NCI-H2227 (cell line): Measurements from ENCODE around the gene PLEKHD1.
A peak's percentile ranks its signal among the peaks of the same experiment; 100 is the strongest.
"Not testable (repeated sequence)": the region's sequence is repeated elsewhere in the genome, so short reads cannot be mapped to it uniquely, and the experiment has no call there.

Source experiments
- DNase-seq: peaks from one replicate; lab custom pipeline; 2025; ENCODE audit not compliant: unreplicated experiment; lab: John Stamatoyannopoulos, UW

Gene PLEKHD1

DNA sequence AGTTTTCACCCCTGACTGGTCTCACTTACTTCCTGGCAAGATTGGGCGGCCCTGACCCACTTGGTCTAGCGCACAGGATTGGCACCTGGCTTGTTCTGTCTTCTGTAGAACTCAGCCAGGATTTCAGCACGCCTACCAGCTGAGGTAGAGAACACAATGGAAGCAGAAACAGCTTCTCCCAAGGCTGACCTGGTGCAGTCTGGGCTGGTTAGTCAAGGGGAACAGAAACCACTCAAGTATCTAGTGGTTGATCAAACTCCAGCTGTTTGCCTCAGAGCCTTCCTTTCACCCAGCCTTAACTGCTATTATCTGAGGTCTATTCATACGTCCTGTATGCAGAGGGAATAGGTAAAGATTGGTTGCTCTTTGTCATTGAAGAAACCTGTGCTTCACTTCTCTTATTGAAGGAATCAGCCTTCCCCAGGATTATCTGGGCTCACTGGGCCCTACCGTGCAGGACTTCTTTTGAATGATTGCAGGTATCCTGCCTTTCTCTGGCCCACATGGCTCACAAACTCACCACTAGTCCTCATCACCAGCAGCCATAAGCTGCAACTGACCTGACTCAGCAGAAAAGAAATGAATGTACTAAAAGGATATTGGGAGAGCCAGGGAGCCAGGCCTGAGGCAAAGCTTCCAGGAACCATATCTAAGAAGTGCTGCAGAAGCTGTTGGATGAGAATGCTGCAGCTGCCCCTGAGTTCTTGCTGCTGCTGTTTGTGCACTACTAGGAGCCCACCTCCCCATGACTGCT lies 2.5 kb upstream of the PLEKHD1 start:
- DNase-seq: no peak

DNA sequence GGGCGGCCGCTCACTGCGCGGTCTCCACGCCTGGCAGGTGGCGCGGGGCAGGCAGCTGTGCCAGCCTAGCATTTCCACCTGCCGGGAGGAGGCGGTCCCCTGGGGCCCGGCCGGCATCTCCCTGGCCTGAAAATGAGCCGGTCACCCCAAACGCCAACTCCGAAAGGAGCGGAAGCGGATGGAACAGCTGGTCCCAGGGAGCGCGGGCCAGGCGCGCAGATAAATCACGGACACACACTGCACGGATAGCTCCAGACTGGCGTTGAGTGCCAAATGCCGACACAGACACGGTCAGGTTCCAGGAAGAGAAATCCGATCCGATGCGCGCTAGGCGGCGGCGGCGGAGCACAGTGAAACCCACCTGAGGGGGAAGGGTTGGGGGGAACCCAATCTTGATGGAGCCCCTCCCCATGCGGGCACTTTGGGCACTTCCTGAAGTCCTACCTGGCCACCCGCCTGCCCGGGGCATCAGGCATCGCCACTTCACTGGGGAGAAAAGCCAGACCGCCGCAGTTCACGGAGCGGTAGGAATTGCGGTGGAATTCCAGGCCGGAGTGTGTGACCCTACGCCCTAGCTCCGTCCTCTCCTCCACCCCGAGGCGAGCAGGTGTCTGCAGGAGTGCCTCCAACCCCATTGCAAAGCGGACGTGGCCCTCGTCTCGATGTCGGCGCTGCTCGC lies 624 bp upstream of the PLEKHD1 start:
- peak; percentile 27 for DNase-seq

DNA sequence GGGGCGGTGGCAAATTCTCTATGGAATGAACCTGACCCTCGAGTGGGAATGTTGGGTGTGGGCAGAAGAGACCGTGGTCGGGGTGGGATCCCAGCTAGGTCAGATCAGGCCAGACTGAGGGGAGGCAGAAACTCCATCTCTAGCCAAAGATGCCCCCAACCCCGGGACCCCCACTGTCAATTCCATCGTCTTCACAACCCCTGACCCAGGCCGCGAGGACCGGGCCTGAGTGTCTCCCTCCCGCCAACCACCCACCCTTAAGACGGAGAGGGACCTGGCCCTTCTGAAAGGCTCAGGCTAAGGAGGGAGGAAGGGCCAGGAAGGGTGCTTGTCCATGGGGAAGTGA lies 760 bp downstream of the PLEKHD1 start:
- DNase-seq: no peak

DNA sequence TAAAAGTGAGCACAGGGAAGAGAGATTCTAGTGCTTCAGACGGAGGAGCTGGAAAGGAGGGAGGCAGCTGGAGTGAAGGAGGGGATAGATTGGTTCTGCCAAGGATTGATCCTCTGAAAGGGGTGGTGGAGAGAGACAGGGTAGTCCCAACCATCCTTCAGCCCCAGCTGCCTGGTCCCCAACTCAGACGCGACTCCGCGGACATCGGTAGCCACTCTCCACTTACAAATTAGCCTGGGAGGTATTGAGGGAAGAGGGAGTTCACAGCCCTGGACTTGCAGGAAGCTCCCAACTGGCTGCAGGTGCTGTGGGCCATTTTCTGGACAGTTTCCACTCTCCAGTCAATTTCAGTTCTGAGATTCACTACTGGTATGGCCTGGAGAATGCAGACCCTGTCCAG lies 1.2 kb downstream of the PLEKHD1 start:
- no peak for DNase-seq

DNA sequence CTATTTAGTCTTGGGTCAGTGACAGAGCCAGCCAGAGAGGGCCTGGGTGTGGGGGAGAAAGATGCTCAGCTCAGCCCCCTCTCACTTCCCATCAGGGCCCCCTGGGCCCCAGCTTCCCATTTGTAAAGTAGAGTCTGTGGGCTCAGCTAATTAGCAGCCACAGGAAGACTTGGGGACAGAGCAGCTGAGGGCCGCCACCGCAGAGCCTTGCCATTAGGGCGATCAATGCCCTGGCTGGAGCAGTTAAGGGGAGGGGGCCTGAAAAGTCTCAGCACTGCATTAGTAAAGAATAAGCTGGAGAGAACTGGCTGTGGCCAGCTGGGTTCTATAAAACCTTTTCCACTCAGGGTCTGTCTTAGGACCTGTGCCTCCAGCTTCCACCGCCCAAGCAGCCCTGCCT lies 2.7 kb downstream of the PLEKHD1 start:
- DNase-seq: no peak

DNA sequence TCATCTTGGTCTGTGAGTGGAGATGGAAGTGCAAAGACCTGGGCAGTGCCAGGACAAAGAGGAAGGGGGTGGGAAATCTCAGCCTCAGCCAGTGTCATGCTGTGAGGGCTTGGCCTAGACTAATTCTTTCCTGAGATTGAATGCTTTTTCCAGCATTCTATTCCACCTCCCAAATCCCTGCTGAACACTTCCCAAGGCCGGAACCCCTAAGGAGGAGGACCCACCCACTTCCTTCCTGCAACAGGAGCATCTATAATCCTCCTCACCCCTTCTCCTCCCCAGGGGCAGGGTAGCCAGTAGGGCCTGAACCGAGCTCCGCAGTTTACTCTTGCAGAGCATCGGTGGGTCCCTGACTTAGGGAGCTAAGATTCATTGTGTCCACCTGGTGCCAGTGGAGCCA lies 3.2 kb downstream of the PLEKHD1 start:
- DNase-seq: no peak

DNA sequence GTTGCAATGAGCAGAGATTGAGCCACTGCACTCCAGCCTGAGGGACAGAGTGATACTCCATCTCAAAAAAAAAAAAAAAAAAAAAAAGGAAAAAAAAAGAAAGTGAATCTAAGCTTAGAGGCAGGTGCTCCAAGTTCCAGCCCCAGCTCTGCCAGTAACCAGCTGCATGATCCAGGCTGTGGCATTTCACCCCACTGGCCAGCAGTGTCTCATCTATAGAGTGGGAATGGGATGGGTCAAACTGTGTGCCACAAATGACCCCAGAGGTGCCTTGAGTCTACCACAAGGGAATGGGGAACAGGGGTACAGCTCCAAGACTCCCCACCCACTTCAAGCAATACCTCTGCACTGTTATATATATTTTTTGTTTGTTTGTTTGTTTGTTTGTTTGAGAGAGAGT lies 5.0 kb downstream of the PLEKHD1 start:
- DNase-seq: no peak

DNA sequence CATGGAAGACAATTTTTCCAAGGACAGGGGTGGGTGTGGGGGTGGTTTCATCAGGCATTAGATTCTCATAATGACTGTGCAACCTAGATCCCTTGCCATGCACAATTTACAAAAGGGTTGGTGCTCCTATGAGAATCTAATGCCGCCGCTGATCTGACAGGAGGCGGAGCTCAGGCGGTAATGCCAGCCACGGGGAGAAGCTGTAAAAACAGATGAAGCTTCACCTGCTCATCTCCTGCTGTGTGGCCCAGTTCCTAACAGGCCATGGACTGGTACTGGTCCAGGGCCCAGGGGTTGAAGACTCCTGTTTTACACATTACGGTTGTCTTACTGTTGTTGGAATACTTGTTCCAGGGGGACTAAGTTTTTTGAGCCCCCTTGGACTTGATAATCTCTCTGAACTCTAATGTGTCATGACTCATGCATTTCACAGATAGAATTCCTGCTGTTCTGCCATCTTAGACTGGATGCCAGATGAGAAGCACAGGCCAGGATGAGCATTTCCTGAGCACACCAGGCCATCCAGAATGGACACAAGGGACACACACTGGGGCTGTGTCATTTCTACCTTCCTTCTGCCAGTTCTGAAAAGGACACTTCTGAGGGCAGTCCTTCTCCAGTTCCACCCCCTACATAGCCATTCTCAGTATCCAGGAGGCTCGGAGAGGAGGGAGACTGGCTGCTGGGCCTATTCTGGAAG lies 5.8 kb downstream of the PLEKHD1 start:
- DNase-seq: no peak

DNA sequence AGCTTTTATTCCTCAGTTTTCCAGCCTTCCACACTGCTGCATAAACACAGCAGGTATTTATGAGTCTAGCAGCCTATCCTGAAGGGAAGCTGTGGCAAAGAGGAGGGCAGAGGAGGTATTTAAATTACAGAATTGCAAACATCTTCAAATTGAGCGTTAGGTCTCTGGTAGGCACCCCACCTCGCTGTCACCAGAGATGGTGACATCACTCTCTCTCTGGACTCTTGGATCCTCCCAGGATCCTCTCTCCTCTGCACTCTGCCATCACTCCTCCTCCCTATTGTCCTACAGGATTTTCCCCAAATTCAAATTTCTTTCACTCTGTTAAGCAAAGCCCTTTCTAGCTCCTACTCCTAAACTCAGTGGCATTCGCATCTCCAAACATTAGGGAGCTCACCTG lies 6.7 kb downstream of the PLEKHD1 start:
- no peak for DNase-seq

DNA sequence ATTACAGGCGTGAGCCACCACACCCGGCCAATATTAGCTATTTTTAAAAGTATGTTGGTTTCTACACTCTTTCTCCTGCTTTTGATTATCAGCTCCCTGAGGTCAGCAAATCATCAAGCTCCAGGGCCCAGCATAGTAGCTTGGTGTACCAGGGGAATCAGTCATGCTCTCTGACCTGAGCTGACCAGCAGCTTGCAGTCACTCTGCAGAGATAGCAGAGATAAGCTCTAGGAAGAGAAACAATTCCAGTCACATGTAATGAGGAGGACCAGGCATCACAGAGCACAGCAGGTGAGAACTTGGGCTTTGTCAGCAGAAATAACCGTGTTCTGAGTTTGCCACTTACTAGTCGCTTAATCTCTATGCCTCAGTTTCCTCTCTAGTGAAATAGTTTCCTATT lies 8.5 kb downstream of the PLEKHD1 start:
- no peak for DNase-seq

DNA sequence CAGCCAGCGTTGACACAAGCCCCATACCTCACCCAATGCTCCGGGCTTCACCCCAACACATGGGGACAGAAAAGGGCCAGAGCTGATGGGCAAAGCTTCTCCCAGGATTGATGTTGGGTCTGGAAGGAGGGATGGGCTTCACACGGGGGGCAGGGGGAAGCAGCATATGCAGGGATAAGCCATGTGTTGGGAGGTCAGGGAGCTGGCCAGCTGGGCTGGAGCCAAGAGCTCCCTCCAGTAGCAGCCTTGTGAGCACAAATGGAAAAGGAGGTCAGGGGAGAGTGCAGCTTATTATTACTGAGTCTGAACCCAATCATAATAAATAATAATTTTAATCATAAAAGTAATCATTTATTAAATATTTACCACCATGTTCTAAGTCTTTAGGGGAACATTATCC lies 9.3 kb downstream of the PLEKHD1 start:
- DNase-seq: no peak

DNA sequence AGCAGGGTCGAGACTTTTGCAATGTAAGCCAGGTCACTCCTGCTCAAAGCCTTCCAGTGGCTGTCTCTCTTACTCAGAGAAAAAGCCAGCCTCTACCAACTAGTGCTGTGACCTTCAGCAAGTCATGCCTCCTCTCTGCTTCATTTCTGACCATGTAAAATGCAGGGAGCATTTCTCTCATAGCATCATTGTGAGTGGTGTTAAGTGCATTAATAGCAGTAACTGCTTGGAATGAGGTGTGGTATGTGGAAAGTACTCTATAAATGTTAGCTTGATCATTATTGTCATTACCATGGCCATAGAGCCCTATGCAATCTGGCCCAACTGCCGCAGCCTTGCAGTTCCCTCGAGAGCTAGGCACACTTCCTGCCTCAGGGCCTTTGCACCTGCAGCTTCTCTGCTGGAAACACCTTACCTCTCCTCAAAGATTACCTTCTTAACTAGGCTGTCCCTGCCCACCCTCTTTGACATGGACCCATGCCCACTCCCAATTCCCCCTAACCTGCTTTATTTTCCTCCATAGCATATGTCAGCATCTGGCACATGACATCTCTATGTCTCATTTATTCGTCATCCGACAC lies 10.9 kb downstream of the PLEKHD1 start:
- DNase-seq: no peak

DNA sequence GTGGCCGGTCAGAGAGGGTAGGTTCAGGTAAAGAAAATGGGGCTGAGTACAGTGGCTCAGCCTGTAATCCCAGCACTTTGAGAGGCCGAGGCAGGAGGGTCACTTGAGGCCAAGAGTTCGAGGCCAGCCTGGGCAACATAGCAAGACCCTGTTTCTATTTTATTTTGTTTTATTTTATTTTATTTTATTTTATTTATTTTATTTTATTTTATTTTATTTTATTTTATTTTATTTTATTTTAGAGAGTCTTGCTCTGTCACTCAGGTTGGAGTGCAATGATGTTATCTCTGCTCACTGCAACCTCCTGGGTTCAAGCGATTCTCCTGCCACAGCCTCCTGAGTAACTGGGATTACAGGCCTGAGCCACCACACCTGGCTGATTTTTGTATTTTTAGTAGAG lies 13.3 kb downstream of the PLEKHD1 start:
- DNase-seq: not testable (repeated sequence)

DNA sequence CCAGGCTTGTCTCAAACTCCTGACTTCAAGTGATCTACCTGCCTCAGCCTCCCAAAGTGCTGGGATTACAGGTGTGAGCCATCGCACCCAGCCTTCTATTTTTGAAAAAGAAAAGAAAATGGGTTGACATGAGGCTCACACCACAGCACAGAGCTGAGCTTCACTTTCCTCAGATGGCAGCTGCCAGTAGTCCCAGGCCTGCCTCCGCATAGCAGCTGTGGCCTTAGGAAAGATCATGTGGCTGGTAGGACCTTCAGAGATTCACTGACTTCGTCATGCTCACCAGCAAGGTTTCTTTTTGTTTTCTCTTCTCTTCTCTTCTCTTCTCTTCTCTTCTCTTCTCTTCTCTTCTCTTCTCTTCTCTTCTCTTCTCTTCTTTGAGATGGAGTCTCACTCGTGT lies 13.8 kb downstream of the PLEKHD1 start:
- not testable (repeated sequence) for DNase-seq

DNA sequence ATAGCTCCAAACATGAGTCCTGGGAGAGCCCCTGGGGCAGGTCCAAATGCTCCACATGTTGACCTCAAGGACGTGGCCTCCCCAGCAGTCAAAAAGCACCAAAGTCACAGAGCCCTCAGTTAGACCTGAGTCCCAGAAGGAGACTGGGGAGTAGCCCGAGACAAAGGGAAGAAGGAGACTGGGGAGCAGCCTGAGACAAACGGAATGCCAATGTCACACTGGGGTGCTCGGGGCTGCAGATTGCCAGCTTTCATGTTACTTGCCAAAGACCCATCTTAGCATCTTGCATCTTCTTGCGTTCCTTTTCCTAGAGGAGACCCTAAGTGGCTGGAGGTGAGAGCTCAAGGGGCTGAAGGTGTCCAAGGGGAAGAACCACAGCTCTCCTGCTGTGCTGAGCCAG lies 14.9 kb downstream of the PLEKHD1 start:
- no peak for DNase-seq

DNA sequence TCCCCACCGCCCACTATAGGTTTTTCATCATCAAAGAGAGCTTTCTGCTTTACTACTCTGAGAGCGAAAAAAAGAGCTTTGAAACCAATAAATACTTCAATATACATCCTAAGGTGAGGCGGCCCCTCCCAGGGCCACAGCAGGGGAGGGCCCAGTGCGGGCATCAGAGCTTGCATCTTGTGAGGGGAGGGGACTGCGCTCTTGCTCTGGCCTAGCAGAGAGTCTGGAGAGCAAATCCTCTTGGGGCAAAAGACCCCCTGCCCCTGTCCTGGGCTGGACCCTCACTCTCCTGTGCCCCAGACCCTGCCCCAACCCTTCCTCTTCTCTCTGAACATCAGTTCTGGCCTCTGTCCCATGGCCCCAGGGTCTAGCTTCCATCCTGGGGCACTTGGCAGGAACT lies 15.6 kb downstream of the PLEKHD1 start:
- no peak for DNase-seq

DNA sequence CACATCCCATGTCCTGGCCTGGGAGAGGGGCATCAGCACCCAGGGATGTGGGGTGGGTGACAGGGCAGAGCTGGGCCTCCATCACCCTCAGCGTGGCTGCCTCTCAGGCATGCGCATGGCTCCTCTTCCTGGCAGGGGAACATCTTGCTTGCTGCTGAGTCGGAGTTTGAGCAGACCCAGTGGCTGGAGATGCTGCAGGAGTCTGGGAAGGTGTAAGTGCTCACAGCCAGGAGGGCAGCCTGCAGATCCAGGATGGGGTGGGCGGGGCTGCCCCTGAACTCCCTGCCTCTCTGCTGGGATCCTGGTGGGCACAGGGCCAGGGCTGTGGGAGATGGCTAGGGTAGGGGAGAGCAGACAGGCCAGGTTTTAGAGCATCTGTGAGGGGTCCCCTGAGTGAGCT lies 16.2 kb downstream of the PLEKHD1 start:
- no peak for DNase-seq

DNA sequence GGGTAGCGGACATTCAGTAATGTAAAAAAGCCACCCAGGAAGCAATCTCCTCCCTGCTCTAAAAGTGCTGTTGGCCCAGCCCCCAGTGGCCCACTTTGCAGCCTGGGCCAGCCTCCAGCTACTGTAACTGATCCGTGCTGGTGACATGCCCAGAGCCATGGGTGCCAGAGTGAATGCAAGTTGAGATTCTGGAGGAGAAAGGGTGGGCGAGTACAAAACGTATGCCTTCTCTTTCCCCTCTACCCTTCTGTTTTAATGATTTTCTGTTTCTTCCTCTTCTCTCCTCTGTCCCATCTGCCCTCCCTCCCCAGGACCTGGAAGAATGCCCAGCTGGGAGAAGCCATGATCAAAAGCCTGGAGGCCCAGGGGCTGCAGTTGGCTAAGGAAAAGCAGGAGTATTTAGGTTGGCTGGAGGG lies 16.9 kb downstream of the PLEKHD1 start:
- no peak for DNase-seq

DNA sequence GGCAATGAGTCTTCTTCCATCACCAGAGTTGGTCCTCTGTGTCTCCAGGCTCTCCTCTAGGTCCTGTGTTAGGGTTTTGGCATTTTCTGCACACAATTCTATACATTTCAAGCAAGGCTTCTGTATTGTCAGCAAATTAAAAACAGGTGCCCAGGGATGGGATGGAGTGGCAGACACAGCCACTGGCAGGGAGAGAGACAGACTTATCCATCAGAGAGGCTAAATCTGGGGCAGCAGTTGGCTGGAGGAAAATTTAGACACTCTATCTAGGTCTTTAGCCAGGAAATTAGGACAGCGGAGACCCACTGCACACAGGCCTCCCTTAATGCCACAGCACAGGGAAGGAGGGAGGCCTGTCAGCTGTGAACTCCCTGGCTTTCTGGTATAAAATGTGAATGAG lies 20.2 kb downstream of the PLEKHD1 start:
- DNase-seq: no peak

DNA sequence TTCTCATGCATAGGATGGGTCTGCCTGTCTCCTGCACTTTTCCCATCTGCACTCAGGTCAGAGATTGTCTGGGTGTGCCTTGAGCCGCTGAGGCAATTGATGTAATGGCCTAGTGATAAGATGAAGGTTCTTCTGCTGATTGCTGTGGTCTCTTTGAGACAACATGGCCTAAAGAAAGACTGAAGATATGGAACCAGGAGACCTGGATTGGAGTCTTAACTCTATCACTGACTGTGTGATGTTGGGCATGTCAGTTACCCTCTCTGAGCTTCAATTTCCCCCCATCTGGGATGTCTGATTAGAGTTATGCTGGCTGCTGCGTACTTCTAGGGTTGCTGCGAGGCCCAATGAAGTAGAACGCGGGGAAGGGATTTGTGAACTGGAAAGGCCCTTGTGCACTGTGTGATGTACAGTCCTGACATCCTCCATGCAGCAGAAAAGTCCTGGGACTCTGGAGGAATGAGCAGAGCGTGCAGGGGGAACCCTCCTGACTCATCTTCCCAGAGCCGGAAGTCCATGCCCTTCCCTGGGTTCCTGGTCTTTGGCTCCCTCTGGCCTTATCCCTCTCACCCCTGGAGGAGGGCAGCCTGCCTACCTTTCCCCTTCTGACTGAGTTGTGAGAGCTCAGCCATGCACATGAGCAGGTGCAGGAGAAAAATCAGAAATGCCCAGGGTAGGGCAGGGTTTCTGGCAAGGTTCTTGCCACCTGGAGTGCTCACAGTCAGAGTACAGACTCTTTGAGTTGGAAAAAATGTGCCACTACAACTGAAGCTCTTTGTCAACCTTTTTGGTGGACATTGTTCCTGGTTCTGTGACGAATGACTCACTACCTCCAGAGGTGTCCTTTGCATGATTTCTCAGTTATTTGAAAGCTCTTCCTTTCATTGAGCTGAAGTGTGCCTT lies 21.1 kb downstream of the PLEKHD1 start:
- DNase-seq: no peak

DNA sequence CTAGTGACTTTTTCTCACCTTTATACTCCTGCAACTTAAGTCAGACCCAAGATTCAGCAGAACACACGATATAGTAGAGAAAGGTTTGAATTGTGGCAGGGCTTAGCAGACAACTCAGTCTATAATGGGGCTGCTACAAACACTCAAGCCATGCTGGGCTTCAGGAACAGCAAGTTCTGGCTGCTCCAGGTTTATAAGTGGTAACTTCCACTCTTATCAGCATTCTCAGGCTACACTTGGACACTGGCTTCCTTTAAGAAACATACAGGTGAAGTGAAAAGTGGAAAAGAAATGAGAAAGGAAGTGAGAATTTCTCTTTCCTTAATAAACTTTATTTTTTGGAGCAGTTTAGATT lies 21.7 kb downstream of the PLEKHD1 start:
- no peak for DNase-seq
